ENCODE data around the gene ZNF576. TPM values are rescaled to one million over a fixed set of nuclear protein-coding genes. Genes with fewer than 3 reads are reported as not detected.

ZNF576 gene
- total and polyA plus RNA-seq, 2 of the 13 experiments (the other 11 are each of a cell fraction or from before 2014, with no cell fraction given), result 7.2 to 9.6 TPM

DNA sequence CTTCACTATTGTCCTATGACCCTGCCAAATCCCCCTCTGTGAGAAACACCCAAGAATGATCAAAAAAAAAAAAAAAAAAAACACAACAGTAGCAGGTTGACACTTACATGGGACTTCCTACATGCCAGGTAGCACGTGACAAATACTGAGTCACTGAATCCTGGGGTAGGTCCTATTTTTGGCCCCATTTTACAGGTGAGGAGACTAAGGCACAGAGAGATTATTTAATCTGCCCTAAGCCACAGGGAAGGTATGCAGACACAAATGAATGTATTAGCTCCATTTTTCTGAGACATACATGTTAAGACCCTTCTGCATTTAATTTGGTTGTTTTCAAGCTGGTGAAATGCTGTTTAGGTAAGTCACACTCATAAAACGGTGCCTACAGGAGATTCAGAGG, 47.7 kb upstream of the ZNF576 start:
- CTCF ChIA-PET (ENCODE audit: low intra/inter-chr PET ratio, low total read pairs), result no interaction called here
- FAIRE-seq, result no peak
- no peak overlapping the region for H3K9ac ChIP-seq (ENCODE audit: insufficient read depth, low read depth, low read length)

GRCh38 chr19:43551399-43552197, 44.8 kb upstream of the ZNF576 start:
- intact Hi-C loops (cut with micrococcal nuclease; ENCODE audit: unreplicated experiment), result no loop called here
- H2AFZ ChIP-seq (ENCODE audit: low read length), result no peak overlapping the region
- H3K4me1 ChIP-seq (ENCODE audit: insufficient read depth, low read length), result no peaks in the 10 kb centered on the region
- ATAC-seq (no peak), FAIRE-seq (no peak), DNase-seq (ENCODE audit: low spot score) (no peak)
- no peak overlapping the region for H3K4me3 ChIP-seq (replicated peaks in 1 of 3; ENCODE audit: insufficient read depth in 1 of 3, low read depth in 2 of 3, low read length in 3 of 3)
- no peak overlapping the region for H3K9ac ChIP-seq (ENCODE audit: insufficient read depth, low read depth, low read length)
- H3K36me3 ChIP-seq (replicated peaks in 1 of 2; ENCODE audit: control insufficient read depth in 1 of 2, insufficient read depth in 2 of 2, low read length in 2 of 2), result peaks cover 18 to 47% of the 10 kb centered on the region in 2 experiments; a peak in 4 of 5 replicates
- H3K4me2 ChIP-seq (ENCODE audit: low read depth, low read length), result no peak overlapping the region
- WGBS (ENCODE audit: low lambda C conversion rate), result 92% methylated on average over 20 of the region's 23 CpGs
- in situ Hi-C loops (cut with HindIII; ENCODE audit: extremely low pct_ligation_motif_present, low pct_unique_long_range_greater_than_20kb), result no loop called here
- H3K27me3 ChIP-seq (ENCODE audit: control insufficient read depth in 1 of 2, insufficient read depth in 2 of 2, low read length in 2 of 2), result no peaks in the 10 kb centered on the region
- ChIA-PET CTCF (ENCODE audit: low intra/inter-chr PET ratio, low total read pairs) (no interaction called here), POLR2A (no interaction called here)
- no peak overlapping the region for H3K27ac ChIP-seq (ENCODE audit: extremely low read length, insufficient read depth, low read length)
- no peaks in the 10 kb centered on the region for H3K79me2 ChIP-seq (ENCODE audit: insufficient read depth, low read length)
- H3K9me3 ChIP-seq (ENCODE audit: low read length), result no peaks in the 10 kb centered on the region
- H4K20me1 ChIP-seq (ENCODE audit: insufficient read depth, low read length), result no peaks in the 10 kb centered on the region
- TF ChIP-seq SUZ12 (IDR thresholded peaks at IDR 0.05; ENCODE audit: low read depth, low read length), result no peak
- no peak for TF ChIP-seq SMARCC2 (IDR thresholded peaks at IDR 0.05)
- no TSS peak for BruUV-seq (replicated peaks)

More for the DNA sequence above, 47.7 kb upstream of the ZNF576 start:
- POLR2A ChIA-PET, result no interaction called here
- in situ Hi-C loops (cut with HindIII; ENCODE audit: extremely low pct_ligation_motif_present, low pct_unique_long_range_greater_than_20kb), result no loop called here
- no peaks in the 10 kb centered on the region for H3K4me1 ChIP-seq (ENCODE audit: insufficient read depth, low read length)
- H4K20me1 ChIP-seq (ENCODE audit: insufficient read depth, low read length), result no peaks in the 10 kb centered on the region
- no peak overlapping the region for H3K27ac ChIP-seq (ENCODE audit: extremely low read length, insufficient read depth, low read length)
- no peaks in the 10 kb centered on the region for H3K9me3 ChIP-seq (ENCODE audit: low read length)
- BruUV-seq (replicated peaks), result no TSS peak
- WGBS (ENCODE audit: low lambda C conversion rate), result 90% methylated on average over 2 of the region's 2 CpGs
- no peaks in the 10 kb centered on the region for H3K79me2 ChIP-seq (ENCODE audit: insufficient read depth, low read length)
- no peak overlapping the region for H3K4me3 ChIP-seq (replicated peaks in 1 of 3; ENCODE audit: insufficient read depth in 1 of 3, low read depth in 2 of 3, low read length in 3 of 3)
- peaks cover 21 to 40% of the 10 kb centered on the region in 2 experiments; a peak in 4 of 5 replicates for H3K36me3 ChIP-seq (replicated peaks in 1 of 2; ENCODE audit: control insufficient read depth in 1 of 2, insufficient read depth in 2 of 2, low read length in 2 of 2)
- TF ChIP-seq ZNF629 (CRISPR knock-in tag; conservative IDR thresholded peaks at IDR 0.05), result peak; percentile 66
- no peak for TF ChIP-seq ZNF263 (CRISPR knock-in tag; IDR thresholded peaks at IDR 0.05)
- no peak for TF ChIP-seq NONO (IDR thresholded peaks at IDR 0.05)
- no peak for TF ChIP-seq NONO (CRISPR knock-in tag; conservative IDR thresholded peaks at IDR 0.05)
- intact Hi-C loops (cut with micrococcal nuclease; ENCODE audit: unreplicated experiment), result no loop called here
- no peak overlapping the region for H2AFZ ChIP-seq (ENCODE audit: low read length)
- DNase-seq (ENCODE audit: low spot score) (no peak), ATAC-seq (no peak)
- H3K27me3 ChIP-seq (ENCODE audit: control insufficient read depth in 1 of 2, insufficient read depth in 2 of 2, low read length in 2 of 2), result no peaks in the 10 kb centered on the region
- H3K4me2 ChIP-seq (ENCODE audit: low read depth, low read length), result no peak overlapping the region
